Smooth muscle cell (in vitro differentiated cells): ENCODE results near the gene GNS. TPM values are rescaled to one million over a fixed set of nuclear protein-coding genes. Genes with fewer than 3 reads are reported as not detected.
A peak's percentile ranks its signal among the peaks of the same experiment; 100 is the strongest.

Source experiments
- DNase-seq: peaks from one replicate; lab custom pipeline; 2025; ENCODE audit not compliant: unreplicated experiment; lab: John Stamatoyannopoulos, UW
- H2AFZ ChIP-seq: fragments of 200-600 bp; sonication (generic); 2 replicates; pipeline ENCODE4 v1.6.0; 2016; ENCODE audit warnings: antibody characterized with exemption, low read depth, mild to moderate bottlenecking
- H3F3A ChIP-seq: fragments of 200-600 bp; sonication (generic); 2 replicates; pipeline ENCODE4 v1.6.0; 2017; ENCODE audit warnings: antibody characterized with exemption, low read depth
- H3K27ac ChIP-seq: fragments of 200-600 bp; sonication (generic); 2 replicates; pipeline ENCODE4 v1.5.1; 2016; ENCODE audit warnings: low read depth, mild to moderate bottlenecking
- H3K27me3 ChIP-seq: fragments of 200-600 bp; sonication (generic); 2 replicates; pipeline ENCODE4 v1.6.1; 2016; ENCODE audit warnings: low read depth, mild to moderate bottlenecking
- H3K36me3 ChIP-seq: fragments of 200-600 bp; sonication (generic); 2 replicates; pipeline ENCODE4 v1.5.1; 2016; ENCODE audit warnings: low read depth
- H3K4me1 ChIP-seq: fragments of 200-600 bp; sonication (generic); 2 replicates; pipeline ENCODE4 v1.5.1; 2016; ENCODE audit warnings: low read depth
- H3K4me2 ChIP-seq: fragments of 200-600 bp; sonication (generic); 2 replicates; pipeline ENCODE4 v1.6.0; 2016; ENCODE audit warnings: mild to moderate bottlenecking
- H3K4me3 ChIP-seq: fragments of 200-600 bp; sonication (generic); 2 replicates; pipeline ENCODE4 v1.5.1; 2016; ENCODE audit warnings: mild to moderate bottlenecking
- H3K79me2 ChIP-seq: fragments of 200-600 bp; sonication (generic); 2 replicates; pipeline ENCODE4 v1.6.0; 2016; ENCODE audit warnings: low read depth, mild to moderate bottlenecking
- H3K9ac ChIP-seq: fragments of 200-600 bp; sonication (generic); 2 replicates; pipeline ENCODE4 v1.6.0; 2016; ENCODE audit warnings: low read depth
- H3K9me3 ChIP-seq: fragments of 200-600 bp; sonication (generic); replicated peaks from 2 replicates; pipeline ENCODE4 v1.5.1; 2016; ENCODE audit warnings: low read depth
- H4K20me1 ChIP-seq: fragments of 200-600 bp; sonication (generic); 2 replicates; pipeline ENCODE4 v1.6.0; 2016; ENCODE audit warnings: low read depth
- CTCF ChIP-seq: fragments of 200-600 bp; sonication (generic); IDR thresholded peaks from 2 replicates; pipeline ENCODE4 v1.5.1; 2017; ENCODE audit warnings: borderline replicate concordance, mild to moderate bottlenecking, antibody characterized with exemption; ENCODE audit not compliant: insufficient read depth, poor library complexity, severe bottlenecking
- WGBS: methylation state at CpG from one replicate; pipeline ENCODE4 v1.1.7; 2016; ENCODE audit warnings: low lambda C conversion rate; 5-methylcytosine and 5-hydroxymethylcytosine counted together
- polyA plus RNA-seq: library from polyadenylated mRNA; unstranded; fragments of >200 nt; fragmentation: Nextera tagmentation; extraction: Ambion mirVana; gene quantifications from 2 replicates; pipeline ENCODE4 v1.2.1, GENCODE V29; 2016
- total RNA-seq: library from RNA; depleted of rRNA; stranded (reverse); fragments of >200 nt; gene quantifications from 2 replicates; pipeline ENCODE4 v1.2.3, GENCODE V29; 2014

GNS gene
- total and polyA plus RNA-seq, 2 experiments from 2014 or later, result 36.4 to 64.9 TPM

- H3K27ac ChIP-seq, result no peak overlapping the region
- H3K4me2 ChIP-seq, result peak overlapping the region; percentile 29
- no peak overlapping the region for H3K4me3 ChIP-seq
- H4K20me1 ChIP-seq, result no peaks in the 10 kb centered on the region
- H3F3A ChIP-seq, result no peaks in the 10 kb centered on the region
- H3K4me1 ChIP-seq, result peaks cover 15% of the 10 kb centered on the region
- no peaks in the 10 kb centered on the region for H3K27me3 ChIP-seq
- WGBS, result 35% methylated on average over 9 of the region's 9 CpGs
- no peak for DNase-seq
- H3K36me3 ChIP-seq, result no peaks in the 10 kb centered on the region
- H3K9ac ChIP-seq, result no peak overlapping the region
- H3K9me3 ChIP-seq, result no peaks in the 10 kb centered on the region
- H2AFZ ChIP-seq, result peak overlapping the region; percentile 16
- H3K79me2 ChIP-seq, result no peaks in the 10 kb centered on the region
- no peak for TF ChIP-seq CTCF
Observed at GRCh38 chr12:64673490-64674169, 85.6 kb downstream of the GNS start.

GRCh38 chr12:64672925-64673409 lies 86.2 kb downstream of the GNS start:
- peak overlapping the region; percentile 29 for H3K4me2 ChIP-seq

GRCh38 chr12:64671681-64672080 lies 87.5 kb downstream of the GNS start:
- no peak overlapping the region for H3K27ac ChIP-seq
- no peaks in the 10 kb centered on the region for H4K20me1 ChIP-seq
- TF ChIP-seq CTCF, result no peak

More at GRCh38 chr12:64672925-64673409, 86.2 kb downstream of the GNS start:
- Histone ChIP-seq H3K27ac (no peak overlapping the region), H3F3A (no peaks in the 10 kb centered on the region), H4K20me1 (no peaks in the 10 kb centered on the region), H3K9ac (no peak overlapping the region), H3K79me2 (no peaks in the 10 kb centered on the region), H3K9me3 (no peaks in the 10 kb centered on the region), H3K36me3 (no peaks in the 10 kb centered on the region), H3K4me3 (no peak overlapping the region), H3K4me1 (peaks cover 15% of the 10 kb centered on the region), H2AFZ (peak overlapping the region; percentile 16), H3K27me3 (no peaks in the 10 kb centered on the region)
- 44% methylated on average over 8 of the region's 8 CpGs for WGBS
- DNase-seq, result no peak
- no peak for TF ChIP-seq CTCF

More at GRCh38 chr12:64671681-64672080, 87.5 kb downstream of the GNS start:
- H3K9ac ChIP-seq, result no peak overlapping the region
- H3F3A ChIP-seq, result no peaks in the 10 kb centered on the region
- no peak for DNase-seq
- peaks cover 9% of the 10 kb centered on the region for H3K79me2 ChIP-seq
- no peaks in the 10 kb centered on the region for H3K36me3 ChIP-seq
- WGBS, result 63% methylated on average over 4 of the region's 4 CpGs
- H2AFZ ChIP-seq, result no peak overlapping the region
- H3K9me3 ChIP-seq, result no peaks in the 10 kb centered on the region
- H3K4me1 ChIP-seq, result peaks cover 15% of the 10 kb centered on the region
- H3K4me3 ChIP-seq, result no peak overlapping the region
- no peak overlapping the region for H3K4me2 ChIP-seq
- no peaks in the 10 kb centered on the region for H3K27me3 ChIP-seq
